HG02610 (cell line): ENCODE results near the gene NXN.
"Not testable (repeated sequence)": the region's sequence is repeated elsewhere in the genome, so short reads cannot be mapped to it uniquely, and the experiment has no call there.

Experiments
- ATAC-seq: cut with Tn5 transposase; IDR thresholded peaks from one replicate; pipeline ENCODE4 v1.9.1; 2021; ENCODE audit warnings: mild to moderate bottlenecking, moderate library complexity; ENCODE audit not compliant: unreplicated experiment

The NXN gene

DNA sequence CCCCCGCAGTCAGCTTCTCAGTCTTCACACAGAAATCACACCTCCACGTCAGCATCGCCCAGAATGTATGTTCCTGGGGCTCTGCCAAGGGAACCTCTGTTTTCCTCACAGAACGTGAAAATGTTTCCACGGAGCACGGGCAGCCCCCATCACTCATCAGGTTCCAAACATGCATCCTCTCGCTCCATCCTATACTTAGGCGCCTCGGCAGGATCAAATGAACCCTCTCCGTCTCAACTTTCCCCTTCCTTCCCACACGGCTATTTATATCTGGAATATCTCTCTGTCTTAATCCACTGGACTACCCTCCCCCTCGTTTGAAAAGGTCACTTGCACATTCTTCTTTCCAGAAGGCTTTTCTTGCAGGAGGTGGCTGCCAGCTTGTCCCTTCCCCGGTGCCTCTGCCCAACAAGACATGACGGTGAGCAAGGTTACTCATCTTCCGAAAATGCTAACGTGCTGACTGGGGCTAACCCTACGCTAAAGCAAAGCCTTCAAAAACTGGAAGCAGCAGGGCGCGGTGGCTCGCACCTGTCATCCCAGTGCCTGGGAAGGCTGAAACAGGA lies 21.6 kb downstream of the NXN start:
- ATAC-seq: no peak

- ATAC-seq: no peak
Measured at GRCh38 chr17:956905-957304, 22.7 kb downstream of the NXN start.

GRCh38 chr17:954431-955164 lies 25.0 kb downstream of the NXN start:
- no peak for ATAC-seq

DNA sequence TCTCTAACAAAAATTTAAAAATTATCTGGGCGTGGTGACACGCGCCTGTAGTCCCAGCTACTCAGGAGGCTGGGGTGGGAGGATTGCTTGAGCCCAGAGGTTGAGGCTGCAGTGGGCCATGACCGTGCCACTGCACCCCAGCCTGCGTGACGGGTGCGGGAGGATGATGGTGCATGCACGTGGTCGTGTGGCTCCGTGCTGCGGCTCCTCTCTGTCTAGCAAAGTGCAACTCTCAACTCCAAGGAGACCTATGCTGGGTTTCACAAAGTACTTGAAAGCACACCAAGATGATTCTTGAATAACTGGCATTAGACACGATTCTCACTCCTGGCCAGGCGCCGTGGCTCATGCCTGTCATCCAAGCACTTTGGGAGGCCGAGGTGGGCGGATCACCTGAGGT lies 25.8 kb downstream of the NXN start:
- ATAC-seq: no peak

DNA sequence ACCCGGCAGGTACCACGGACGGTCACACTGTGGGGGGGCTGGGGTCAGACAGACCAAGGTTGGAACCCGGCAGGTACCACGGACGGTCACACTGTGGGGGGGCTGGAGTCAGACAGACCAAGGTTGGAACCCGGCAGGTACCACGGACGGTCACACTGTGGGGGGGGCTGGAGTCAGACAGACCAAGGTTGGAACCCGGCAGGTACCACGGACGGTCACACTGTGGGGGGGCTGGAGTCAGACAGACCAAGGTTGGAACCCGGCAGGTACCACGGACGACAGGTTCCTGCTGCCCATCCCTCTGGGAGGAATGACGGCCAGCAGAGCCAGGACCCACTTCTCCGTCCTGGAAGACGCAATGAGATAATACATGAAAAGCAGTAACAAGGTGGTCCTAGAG lies 27.0 kb downstream of the NXN start:
- not testable (repeated sequence) for ATAC-seq

DNA sequence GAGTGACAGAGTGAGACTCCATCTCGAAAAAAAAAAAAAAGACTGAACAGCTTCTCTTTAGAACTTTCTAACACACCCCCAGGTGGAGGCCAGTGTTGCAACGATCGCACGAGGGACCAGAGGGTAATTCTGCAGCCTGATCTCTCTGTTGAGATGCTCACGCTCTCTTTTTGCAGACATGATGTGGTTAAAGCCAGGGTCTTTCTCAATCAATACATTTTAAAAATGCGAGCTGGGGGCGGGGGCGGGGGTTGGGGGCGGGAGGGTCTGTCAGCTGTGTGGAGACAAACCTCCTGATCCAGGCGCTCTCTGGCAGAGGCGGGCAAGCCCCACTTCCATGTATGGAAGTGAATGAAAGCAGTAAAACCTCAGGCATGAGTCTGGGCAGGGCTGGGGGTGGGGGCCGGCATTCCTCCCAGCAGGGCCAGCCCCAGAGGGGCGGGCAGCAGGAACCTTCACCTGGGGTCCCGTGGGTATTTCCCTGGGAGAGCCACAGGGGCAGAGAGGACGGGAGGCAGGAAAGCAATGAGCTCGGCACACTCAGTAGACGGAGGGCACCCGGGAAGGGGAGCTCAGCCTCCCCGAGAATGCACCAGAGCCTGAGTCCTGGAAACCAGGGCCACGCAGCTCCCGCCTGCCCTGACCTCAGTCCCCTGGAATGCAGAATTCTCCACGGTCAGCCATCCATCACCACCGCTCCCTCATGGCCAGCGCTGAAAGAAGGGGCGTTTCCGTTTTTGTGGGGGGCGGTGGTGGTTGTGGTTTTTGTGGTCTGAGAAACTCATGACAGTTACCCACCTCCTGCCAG lies 28.0 kb downstream of the NXN start:
- ATAC-seq: no peak

DNA sequence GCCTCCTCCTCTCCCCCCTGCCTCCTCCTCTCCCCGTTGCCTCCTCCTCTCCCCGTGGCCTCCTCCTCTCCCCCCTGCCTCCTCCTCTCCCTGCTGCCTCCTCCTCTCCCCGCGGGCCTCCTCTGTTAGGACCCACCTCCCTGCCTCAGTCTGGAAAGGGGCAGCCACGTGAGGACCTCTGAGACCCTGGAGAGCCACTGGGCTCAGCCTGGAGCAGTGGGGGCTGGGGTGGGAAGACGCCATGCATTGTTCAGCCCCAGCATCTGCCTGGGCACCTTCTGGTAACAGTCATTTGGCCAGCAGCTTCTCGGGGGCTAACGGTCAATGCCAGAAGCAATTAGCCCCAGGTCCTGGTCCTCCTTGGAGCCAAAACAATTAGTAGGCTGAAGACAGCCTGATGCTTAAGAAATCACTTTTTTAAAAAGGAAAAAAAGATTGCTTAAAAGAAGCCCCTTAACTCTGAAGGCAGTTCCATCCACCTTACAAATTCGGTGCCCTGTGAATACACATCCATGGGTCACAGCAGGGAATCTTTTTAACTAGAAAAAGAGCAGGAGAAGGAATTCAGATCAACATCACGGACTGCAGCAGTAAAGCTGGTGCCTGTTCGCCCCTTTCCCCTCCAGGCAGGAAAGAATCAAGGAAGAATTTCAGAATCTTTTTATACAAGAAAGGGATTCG lies 29.8 kb downstream of the NXN start:
- ATAC-seq: no peak

DNA sequence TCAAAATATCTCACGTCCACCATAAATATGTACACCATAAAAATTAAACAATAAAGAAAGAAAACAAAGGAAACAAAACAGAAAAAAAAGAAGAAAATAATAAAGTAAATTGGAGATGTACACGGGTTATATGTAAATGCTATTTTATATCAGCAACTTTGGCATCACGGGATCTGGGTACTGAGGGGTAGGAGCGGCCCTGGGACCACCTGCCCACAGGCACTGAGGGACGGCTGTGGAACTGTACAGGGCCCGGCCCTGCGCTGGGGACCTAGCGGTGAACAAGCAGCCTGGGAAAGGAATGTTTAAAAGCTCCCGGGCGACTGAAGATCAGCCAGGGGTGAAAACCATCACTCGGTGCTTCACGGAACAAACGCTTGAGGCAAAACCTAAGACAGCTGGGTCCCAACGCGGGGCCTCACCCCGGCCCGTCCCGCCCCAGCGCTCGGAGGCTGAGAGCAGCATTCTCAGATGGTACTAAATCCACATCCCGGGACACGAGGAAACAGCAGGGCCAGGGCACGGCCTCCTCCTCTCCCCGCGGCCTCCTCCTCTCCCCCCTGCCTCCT lies 31.2 kb downstream of the NXN start:
- no peak for ATAC-seq

GRCh38 chr17:946510-947236 lies 32.9 kb downstream of the NXN start:
- ATAC-seq: no peak

GRCh38 chr17:945672-946071 lies 33.9 kb downstream of the NXN start:
- ATAC-seq: no peak

DNA sequence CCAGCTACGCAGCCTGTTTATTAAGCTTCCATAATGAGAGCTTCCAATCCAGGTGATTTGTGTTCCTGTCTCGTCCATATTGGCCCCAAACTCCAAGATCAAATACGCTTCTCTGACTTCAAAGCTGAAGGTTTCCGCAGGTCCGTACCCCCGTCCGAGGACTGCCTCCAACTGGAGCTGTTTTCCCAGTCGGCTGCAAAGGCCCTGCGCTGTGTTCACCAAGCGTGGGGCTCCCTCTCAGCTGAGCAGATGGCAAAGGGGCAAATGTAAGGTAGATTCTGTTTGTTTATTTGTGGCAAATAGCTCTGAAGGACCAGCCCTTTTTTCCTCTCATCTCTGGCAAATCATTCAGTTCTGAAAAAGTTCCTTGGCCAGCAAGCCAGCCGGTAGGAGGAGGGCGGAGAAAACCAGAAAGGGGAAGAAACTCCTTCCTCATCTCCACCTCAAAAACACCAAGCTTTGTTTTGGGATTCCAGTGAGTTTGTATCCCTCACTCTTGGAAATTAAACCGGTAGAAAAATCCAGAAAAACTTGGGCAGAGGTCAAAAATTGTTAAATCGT lies 35.2 kb downstream of the NXN start:
- ATAC-seq: no peak

DNA sequence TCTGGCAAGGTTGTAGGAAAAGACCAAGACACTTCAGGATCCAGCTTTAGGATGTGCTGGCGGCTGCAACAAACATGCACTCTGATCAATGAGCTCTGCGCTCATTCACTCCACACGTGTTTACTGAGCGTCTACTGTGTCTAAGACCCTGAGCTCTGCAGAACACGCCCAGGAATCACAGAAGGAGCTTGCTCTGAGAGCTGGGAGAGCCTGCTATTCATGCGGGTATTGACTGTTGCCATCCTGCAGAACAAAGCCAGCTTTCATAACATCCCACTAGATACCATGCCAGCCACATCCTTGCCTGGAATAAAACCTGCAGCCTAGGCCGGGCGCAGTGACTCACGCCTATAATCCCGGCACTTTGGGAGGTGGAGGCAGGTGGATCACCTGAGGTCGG lies 44.1 kb downstream of the NXN start:
- ATAC-seq: no peak

- no peak for ATAC-seq
Measured at GRCh38 chr17:933312-934073, 46.1 kb downstream of the NXN start.

- no peak for ATAC-seq
Measured at GRCh38 chr17:930258-930657, 49.3 kb downstream of the NXN start.

GRCh38 chr17:929586-929985 lies 50.0 kb downstream of the NXN start:
- no peak for ATAC-seq

DNA sequence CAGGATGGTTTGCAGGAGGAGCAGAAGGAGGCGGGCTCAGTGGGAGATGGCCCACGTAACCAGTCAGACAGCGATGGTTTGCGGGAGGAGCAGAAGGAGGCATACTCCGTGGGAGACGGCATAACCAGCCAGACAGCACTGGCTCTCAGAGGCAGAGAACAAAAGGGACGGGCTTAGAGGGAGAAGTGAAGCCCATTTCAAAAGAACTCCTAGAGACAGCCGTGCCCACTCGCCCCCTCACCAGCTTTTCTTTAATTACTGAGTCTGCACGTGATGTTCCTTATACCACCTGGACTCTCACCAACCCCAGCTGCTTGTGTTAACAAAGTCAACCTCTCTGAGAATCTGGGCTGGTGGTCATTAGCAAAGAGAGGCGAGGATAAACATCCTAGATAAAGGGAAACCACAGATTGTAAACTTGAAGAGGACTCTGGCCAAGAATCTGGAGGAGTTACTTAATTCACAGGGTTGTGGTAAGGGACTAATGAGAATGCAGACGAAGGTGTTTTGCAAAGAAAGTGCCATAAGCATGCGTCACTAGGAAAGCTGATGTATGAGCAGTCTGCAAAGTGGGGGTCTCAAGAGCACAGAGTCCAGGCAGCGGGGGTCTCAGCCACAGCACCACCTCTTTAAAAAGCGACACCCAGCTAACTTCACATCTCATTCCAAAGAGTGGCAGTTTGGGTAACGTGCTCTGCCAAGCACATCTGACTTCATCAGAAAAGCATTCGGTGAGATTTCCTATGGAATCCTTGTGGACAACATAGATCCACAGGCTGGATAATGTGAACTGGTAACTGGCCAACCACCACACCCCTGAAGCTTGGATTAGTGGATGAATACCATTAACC lies 51.7 kb downstream of the NXN start:
- ATAC-seq: no peak

GRCh38 chr17:925817-926216 lies 53.8 kb downstream of the NXN start:
- no peak for ATAC-seq

DNA sequence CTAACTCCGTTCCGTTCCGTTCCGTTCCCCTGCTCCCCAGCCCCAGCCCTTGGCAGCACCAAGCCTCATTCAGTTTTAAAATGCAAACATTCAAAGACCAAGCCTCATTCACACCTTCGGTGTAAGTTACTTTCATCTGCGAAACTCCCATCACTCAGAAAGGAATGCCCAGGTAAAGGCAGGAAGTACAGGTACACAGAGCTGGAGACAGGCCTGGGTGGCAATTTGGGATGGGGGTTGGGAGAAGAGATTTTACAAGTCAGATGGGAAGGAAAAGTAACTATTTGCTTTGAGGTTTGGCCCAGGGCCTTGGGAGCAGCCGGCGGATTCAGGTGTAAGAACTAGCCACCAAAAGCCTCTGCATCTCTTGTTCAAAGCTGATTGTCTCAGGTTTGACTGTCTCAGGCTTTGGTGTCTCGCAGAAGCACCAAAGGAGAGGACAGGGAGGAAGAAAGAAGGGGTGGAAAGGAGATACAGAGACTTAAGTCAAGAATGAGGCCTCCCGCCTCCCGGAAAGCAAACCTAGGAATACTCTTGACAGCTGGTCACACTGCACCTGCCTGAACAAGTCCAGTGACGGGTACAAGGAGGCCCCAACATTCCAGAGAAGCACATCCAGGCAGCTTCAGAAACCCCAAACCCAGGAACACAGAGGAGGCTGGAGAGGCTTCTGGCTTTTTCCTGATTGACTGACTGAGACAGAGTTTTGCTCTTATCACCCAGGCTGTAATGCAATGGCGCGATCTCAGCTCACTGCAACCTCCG lies 54.7 kb downstream of the NXN start:
- no peak for ATAC-seq
